Transverse colon (tissue), 3 donors: ENCODE data around the gene TNFSF11.

ENCODE experiments used
- CTCF ChIP-seq, 5 experiments: fragments of 200-600 bp in 3 of 5; fragments of 450-650 bp in 2 of 5; sonication (generic) in 3 of 5; IDR thresholded peaks; 1 replicate in 2 of 5; 2 replicates in 3 of 5; pipeline ENCODE4 v1.5.1; 2016 to 2017; ENCODE audit warnings: antibody characterized with exemption in 5 of 5, inconsistent platforms in 3 of 5, mild to moderate bottlenecking in 2 of 5, moderate library complexity in 1 of 5
- EP300 ChIP-seq: sonication (generic); formaldehyde crosslinking; IDR thresholded peaks from one replicate; pipeline ENCODE4 v1.6.1; 2017; ENCODE audit warnings: antibody characterized with exemption, low read depth

- TF ChIP-seq EP300 (no peak), CTCF (IDR thresholded peaks at IDR 0.05) (no peak)
Measured at GRCh38 chr13:42534785-42535184, 39.2 kb upstream of the TNFSF11 start.
